ENCODE measurements around the gene TDRD12.

GRCh38 chr19:32810452-32810851, 90.9 kb downstream of the TDRD12 start:
- no peak for TF ChIP-seq CTCF (IDR thresholded peaks at IDR 0.05)
- no peak for TF ChIP-seq EP300 (IDR thresholded peaks at IDR 0.05)
- no peak for TF ChIP-seq POLR2A (IDR thresholded peaks at IDR 0.05)
